ENCODE data around the gene PHGDH.

- no peak for TF ChIP-seq PKNOX1 (IDR thresholded peaks at IDR 0.05)
- no peak for TF ChIP-seq FOXM1 (IDR thresholded peaks at IDR 0.05; ENCODE audit: borderline replicate concordance)
- TF ChIP-seq ARNT (IDR thresholded peaks at IDR 0.05), result no peak
Observed at GRCh38 chr1:119740896-119741780, 29.4 kb downstream of the PHGDH start.
